SK-N-MC (cell line): ENCODE measurements around the gene NOC2L.
A peak's percentile ranks its signal among the peaks of the same experiment; 100 is the strongest.

ENCODE experiments used
- DNase-seq: peaks from one replicate; pipeline ENCODE4 v3.0.0-alpha.2; 2011; ENCODE audit warnings: low read depth, low spot score
- H3K27ac ChIP-seq: fragments of 200-600 bp; sonication (generic); 2 replicates; pipeline ENCODE4 v1.5.1; 2016; ENCODE audit warnings: mixed run types
- H3K36me3 ChIP-seq: fragments of 200-600 bp; sonication (generic); 2 replicates; pipeline ENCODE4 v1.6.1; 2017; ENCODE audit warnings: antibody characterized with exemption, low read length, mixed read lengths; ENCODE audit not compliant: insufficient read depth
- H3K4me3 ChIP-seq: fragments of 200-600 bp; sonication (generic); 2 replicates; pipeline ENCODE4 v1.5.1; 2016
- H3K9ac ChIP-seq: fragments of 200-600 bp; sonication (generic); 2 replicates; pipeline ENCODE4 v1.8.0; 2017; ENCODE audit warnings: mixed run types, mixed read lengths; ENCODE audit not compliant: insufficient read length
- H3K9me3 ChIP-seq: fragments of 200-600 bp; sonication (generic); 2 replicates; pipeline ENCODE4 v1.6.1; 2017; ENCODE audit warnings: low read depth, mild to moderate bottlenecking, antibody characterized with exemption, low read length, moderate library complexity, mixed read lengths
- EZH2 ChIP-seq: fragments of 200-600 bp; sonication (generic); IDR thresholded peaks from one replicate; pipeline ENCODE4 v1.6.1; 2017; ENCODE audit warnings: antibody characterized with exemption
- FOXP2 ChIP-seq: optimal IDR thresholded peaks from 2 replicates; pipeline ENCODE3; 2011; ENCODE audit warnings: mild to moderate bottlenecking, moderate library complexity; ENCODE audit not compliant: insufficient read depth; ENCODE audit errors: extremely low read length, control extremely low read depth
- POLR2AphosphoS5 ChIP-seq: IDR thresholded peaks from 2 replicates; pipeline ENCODE4 v1.6.1; 2012; ENCODE audit warnings: mild to moderate bottlenecking, low read depth, low read length, borderline replicate concordance

The NOC2L gene

DNA sequence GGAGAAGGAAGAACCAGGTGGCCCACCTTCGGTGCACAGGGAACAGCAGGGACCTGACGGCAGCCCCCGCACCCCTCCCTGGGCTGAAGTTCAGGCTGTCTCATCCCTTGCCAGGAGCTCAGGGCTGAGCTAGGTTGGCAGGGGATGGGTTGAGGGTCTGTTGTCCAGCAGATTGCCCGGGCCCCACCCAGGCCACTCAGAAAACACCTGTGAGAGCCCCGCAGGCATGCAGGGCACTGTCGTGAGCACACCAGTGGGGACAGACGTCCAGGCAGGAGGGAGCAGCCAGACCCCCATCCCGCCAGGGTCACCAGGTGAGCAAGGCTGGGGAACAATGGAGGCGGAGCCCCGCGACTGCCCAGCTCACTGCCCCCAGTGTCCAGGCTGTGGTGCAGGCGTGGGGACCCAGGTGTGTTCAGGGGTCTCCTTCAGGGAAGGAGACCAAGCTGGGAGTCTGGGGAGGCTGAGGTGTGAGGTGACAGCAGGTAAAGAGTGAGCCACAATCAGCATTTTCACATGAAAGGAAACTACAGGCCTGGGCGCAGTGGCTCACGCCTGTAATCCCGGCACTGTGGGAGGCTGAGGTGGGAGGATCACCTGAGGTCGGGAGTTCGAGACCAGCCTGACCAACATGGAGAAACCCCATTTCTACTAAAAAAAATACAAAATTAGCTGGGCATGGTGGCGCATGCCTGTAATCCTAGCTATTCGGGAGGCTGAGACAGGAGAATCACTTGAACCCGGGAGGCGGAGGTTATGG is 44.7 kb downstream of the NOC2L start:
- Histone ChIP-seq H3K27ac (no peak overlapping the region; the same call in 1 of the 2 replicates), H3K4me3 (no peak overlapping the region), H3K9me3 (no peaks in the 10 kb centered on the region), H3K9ac (no peak overlapping the region), H3K36me3 (no peaks in the 10 kb centered on the region)
- DNase-seq: no peak
- no peak for TF ChIP-seq EZH2
- TF ChIP-seq POLR2AphosphoS5: no peak
- TF ChIP-seq FOXP2: no peak

DNA sequence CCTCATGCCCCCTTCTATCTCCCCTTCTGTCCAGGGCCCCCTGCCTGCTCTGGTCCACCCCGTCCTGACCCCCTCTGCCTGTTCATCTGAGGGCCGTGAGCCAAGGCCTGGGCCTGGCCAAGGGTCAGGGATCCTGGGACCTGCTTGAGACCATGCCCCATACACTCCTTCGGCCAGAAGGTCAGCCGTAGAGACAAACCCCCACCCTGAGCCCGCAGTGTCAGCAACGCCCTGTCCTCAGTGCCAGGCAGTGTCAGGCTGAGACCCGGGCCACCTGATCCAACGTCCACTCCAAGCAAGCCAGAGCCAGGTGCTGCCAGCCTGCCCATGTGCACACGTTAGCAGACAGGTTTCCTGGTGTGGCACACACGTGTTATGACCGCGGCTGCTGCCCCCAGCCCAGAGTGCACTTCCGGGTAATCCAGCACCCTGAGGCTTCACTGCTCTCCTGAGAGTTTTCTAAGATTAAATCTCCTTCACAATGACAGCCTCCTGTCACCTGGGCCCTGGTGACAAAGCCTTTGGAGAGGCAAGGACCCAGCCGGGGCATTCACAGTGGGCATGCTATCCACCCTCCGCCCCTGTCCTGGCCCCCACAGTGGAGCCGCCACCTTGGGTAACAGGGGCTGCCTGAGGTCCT is 45.4 kb downstream of the NOC2L start:
- Histone ChIP-seq H3K27ac (no peak overlapping the region), H3K9ac (no peak overlapping the region)
- no peak for DNase-seq

DNA sequence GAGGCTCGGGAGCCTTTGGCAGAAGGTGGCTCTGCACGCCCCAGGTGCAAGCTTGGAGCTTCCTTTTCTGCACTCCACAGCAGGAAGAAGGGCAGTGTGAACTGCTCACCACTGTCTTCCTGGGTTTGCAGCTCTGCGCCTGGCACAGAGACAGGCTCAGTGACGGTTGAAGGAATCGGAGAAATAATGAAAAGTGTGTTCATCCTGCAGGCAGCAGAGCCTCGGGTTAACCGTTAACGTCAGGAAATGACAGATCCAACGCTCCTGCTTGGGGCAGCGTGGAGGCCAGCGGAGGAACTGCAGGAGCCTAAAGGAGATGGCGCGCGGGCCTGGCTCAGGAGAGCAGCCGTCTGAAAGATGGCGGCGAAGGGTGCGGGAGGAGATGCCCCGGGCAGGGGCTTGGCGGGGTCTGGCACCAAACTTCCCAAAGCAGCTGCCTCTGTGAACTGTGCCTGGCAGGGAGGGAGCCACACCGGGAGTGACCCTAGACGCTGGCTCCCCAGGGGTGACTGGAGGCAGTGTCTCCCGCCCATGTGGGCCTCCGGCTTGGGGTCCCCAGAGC is 46.2 kb downstream of the NOC2L start:
- DNase-seq: no peak
- Histone ChIP-seq H3K9ac (no peak overlapping the region), H3K36me3 (no peaks in the 10 kb centered on the region), H3K4me3 (no peak overlapping the region), H3K9me3 (no peaks in the 10 kb centered on the region), H3K27ac (peak overlapping the region; percentile 77)
- TF ChIP-seq EZH2 (no peak), POLR2AphosphoS5 (no peak; the same call in none of the 2 replicates), FOXP2 (no peak)

More for the DNA sequence above, 45.4 kb downstream of the NOC2L start:
- TF ChIP-seq EZH2 (no peak), POLR2AphosphoS5 (no peak; the same call in 1 of the 2 replicates), FOXP2 (no peak)
- Histone ChIP-seq H3K4me3 (no peak overlapping the region), H3K9me3 (no peaks in the 10 kb centered on the region), H3K36me3 (no peaks in the 10 kb centered on the region)

DNA sequence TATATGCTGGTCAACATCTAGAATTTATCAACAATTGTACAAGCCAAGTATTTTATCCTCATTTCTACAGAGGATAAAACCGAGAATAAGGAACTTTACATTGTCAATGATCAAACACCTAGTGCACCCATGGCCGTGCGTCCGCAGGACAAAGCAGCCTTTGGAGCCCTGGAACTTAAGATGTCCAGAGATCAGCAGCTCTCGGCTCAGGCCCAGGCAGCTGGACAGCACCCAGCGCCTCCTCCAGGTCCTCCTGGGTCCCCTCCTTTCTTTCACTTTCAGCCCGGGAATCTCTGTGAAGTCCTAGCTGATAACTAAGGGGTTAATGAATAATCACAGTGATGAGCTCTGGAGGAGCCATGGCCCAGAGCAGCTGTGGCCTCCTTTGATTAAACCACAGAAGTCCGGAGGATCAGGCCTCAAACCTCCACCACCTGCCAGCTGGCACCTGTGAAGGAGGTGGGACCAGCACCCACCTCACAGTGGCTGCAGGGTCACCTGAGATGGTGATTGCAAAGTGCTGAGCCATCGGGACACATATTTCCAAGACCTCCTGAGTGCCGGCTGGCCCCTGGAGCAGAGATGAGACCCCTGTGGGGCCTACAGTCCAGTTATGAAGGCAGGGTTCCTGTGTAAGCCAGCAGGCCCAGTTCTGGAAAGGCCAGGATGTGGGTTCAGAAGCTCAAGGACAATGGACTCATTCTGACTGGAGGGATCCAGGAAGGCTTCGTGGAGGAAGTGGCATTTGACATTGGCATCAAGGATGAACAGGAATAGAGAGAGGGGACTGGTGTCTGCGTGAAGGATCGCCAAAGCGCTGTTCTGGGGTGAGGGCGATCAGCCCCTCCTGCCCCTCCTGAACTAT is 46.9 kb downstream of the NOC2L start:
- no peak overlapping the region for H3K4me3 ChIP-seq
- peak overlapping the region; percentile 77 for H3K27ac ChIP-seq
- H3K9me3 ChIP-seq: no peaks in the 10 kb centered on the region
- H3K36me3 ChIP-seq: no peaks in the 10 kb centered on the region
- no peak for TF ChIP-seq EZH2
- no peak for TF ChIP-seq FOXP2
- TF ChIP-seq POLR2AphosphoS5: peak; percentile 3; the same call in 1 of the 2 replicates
- DNase-seq: no peak
- H3K9ac ChIP-seq: no peak overlapping the region

DNA sequence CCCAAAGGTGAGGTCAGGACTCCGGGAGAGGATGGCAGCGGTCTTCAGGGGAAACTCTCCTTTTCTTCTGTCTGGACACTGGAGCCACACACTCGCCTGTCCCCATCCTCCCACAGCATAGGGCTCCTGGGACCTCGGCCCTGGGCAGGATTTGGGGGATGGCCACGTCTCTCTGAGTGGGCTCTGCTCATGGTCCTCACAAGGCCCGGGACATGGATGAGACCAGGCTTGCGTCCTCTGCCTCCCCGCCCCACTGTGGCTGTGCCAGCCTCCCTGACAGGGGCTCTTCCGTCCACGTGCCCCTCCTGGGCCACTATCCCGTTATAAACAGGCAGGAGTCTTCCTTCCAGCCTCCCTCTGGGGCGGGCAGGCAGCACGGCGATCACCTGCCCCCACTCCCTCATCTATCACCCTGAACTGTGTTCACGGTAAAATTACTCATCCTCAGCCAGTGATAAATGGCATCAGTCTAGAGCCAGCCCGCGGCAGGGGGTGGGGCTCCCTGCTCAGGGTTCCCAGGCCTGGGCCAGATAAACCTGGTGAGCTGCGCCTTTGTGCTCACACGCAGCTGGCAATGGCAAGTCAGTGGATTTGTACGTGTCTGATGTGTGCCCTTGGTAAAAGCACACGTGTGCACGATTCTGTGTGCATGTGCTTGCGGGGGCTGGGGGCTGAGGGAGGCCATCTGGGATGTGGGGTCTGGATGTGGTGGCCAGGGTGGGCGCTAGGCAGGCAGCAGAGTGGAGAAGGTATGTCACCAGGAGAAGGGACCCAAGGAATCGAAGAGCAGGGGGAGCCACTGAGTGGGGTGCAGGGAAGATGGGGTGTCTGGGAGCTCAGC is 48.0 kb downstream of the NOC2L start:
- H3K36me3 ChIP-seq: peaks cover 7% of the 10 kb centered on the region
- TF ChIP-seq EZH2: no peak
- TF ChIP-seq FOXP2: no peak
- TF ChIP-seq POLR2AphosphoS5: peak; percentile 83
- peak overlapping the region; percentile 77 for H3K27ac ChIP-seq
- no peaks in the 10 kb centered on the region for H3K9me3 ChIP-seq
- H3K9ac ChIP-seq: peak overlapping the region; percentile 37
- DNase-seq: no peak
- peak overlapping the region; percentile 54 for H3K4me3 ChIP-seq

DNA sequence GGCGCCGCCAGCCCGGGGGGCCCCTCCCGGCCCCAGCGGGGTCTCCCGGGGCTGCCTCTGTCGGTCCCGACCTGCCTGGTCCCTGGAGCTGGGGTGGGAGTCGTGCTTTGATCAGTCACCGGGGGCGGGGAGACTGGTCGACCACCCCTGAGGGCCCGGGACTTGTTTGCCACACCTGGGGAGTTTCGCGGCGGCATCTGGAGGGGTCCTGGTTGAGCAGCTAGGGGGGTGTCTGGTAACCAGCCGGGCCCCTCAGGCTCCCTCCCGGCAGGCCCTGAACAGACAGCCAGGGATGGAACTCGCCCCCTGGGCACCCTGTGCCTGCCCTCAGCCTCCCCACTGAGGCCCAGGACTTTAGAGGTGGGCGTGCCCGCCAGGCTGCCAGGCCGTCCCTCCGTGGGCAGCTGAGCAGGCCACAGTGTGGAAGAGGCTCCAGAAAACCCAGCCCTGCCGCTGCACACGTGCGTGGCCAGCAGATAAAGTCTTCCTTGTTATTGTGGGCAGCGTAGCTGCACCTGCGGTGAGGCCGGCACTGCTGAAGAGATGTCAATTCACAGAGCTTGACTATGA is 48.7 kb downstream of the NOC2L start:
- no peak for TF ChIP-seq FOXP2
- TF ChIP-seq POLR2AphosphoS5: peak; percentile 54
- H3K27ac ChIP-seq: peak overlapping the region; percentile 77
- H3K36me3 ChIP-seq: peaks cover 11% of the 10 kb centered on the region
- H3K9me3 ChIP-seq: no peaks in the 10 kb centered on the region
- peak overlapping the region; percentile 37 for H3K9ac ChIP-seq
- no peak for DNase-seq
- peak overlapping the region; percentile 54 for H3K4me3 ChIP-seq

DNA sequence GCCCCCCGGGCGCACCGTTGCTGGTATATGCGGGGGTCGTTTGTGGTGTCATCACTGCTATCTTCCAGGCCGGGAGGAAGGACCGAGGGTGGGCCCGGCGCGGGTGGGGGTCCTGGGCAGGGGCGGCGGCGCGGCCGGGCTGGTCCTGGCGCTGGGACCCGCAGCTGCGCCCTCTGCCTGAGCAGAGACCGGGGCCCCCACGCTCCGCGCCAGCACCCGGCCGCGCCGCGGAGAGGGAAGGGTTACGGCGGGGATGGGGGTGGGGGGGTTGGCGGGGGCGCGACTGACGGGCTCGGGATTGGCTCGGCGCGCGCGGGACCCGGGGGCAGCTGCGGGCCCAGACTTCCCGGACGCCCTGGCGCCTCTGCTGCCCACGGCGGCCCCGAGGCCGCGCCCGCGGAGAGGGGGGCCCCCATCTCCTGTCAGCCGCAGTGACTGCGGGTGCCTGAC is 49.2 kb downstream of the NOC2L start:
- no peak for DNase-seq
- peak overlapping the region; percentile 37 for H3K9ac ChIP-seq
- no peaks in the 10 kb centered on the region for H3K9me3 ChIP-seq
- TF ChIP-seq POLR2AphosphoS5 (no peak), EZH2 (no peak), FOXP2 (no peak)
- H3K27ac ChIP-seq: peak overlapping the region; percentile 77
- H3K36me3 ChIP-seq: peaks cover 11% of the 10 kb centered on the region
- peak overlapping the region; percentile 54 for H3K4me3 ChIP-seq
